Bronchial epithelial cell (primary cell): ENCODE measurements around the gene COL5A1. TPM values are rescaled to one million over a fixed set of nuclear protein-coding genes. Genes with fewer than 3 reads are reported as not detected.
A peak's percentile ranks its signal among the peaks of the same experiment; 100 is the strongest.

Source experiments
- DNase-seq: peaks from one replicate; pipeline ENCODE4 v3.0.0-alpha.2; 2010; ENCODE audit warnings: low read depth
- FAIRE-seq: peaks from 2 replicates; lab custom pipeline; 2011; peaks lifted over from hg19 to GRCh38; lab: Jason Lieb, UNC
- H3K27me3 ChIP-seq: 2 replicates; pipeline ENCODE4 v1.5.1; 2011; ENCODE audit warnings: low read length; ENCODE audit not compliant: control insufficient read depth, insufficient read depth
- H3K36me3 ChIP-seq: 2 replicates; pipeline ENCODE4 v1.5.1; 2011; ENCODE audit warnings: low read length; ENCODE audit not compliant: control insufficient read depth, insufficient read depth
- H3K4me3 ChIP-seq: 2 replicates; pipeline ENCODE4 v1.5.1; 2011; ENCODE audit warnings: mild to moderate bottlenecking, low read depth, low read length, control low read depth
- CTCF ChIP-seq: IDR thresholded peaks from 2 replicates; pipeline ENCODE4 v1.5.1; 2011; ENCODE audit warnings: mild to moderate bottlenecking, moderate library complexity, low read length, control low read depth, inconsistent platforms; ENCODE audit not compliant: insufficient read depth, severe bottlenecking
- total RNA-seq: library from RNA; depleted of rRNA; stranded (reverse); fragments of >200 nt; gene quantifications from 2 replicates; pipeline ENCODE4 v1.2.1, GENCODE V29; 2014

The COL5A1 gene
- total RNA-seq, 1 donor from 2014 or later = 6.3 TPM

GRCh38 chr9:134787601-134788531, 146.3 kb downstream of the COL5A1 start:
- Histone ChIP-seq H3K36me3 (no peaks in the 10 kb centered on the region), H3K27me3 (no peaks in the 10 kb centered on the region), H3K4me3 (no peak overlapping the region)
- DNase-seq (no peak), FAIRE-seq (no peak)
- no peak for TF ChIP-seq CTCF

GRCh38 chr9:134789168-134789567, 147.6 kb downstream of the COL5A1 start:
- no peaks in the 10 kb centered on the region for H3K36me3 ChIP-seq
- FAIRE-seq (no peak), DNase-seq (no peak)
- H3K27me3 ChIP-seq = no peaks in the 10 kb centered on the region
- H3K4me3 ChIP-seq = no peak overlapping the region
- no peak for TF ChIP-seq CTCF

- Histone ChIP-seq H3K4me3 (no peak overlapping the region), H3K36me3 (no peaks in the 10 kb centered on the region), H3K27me3 (no peaks in the 10 kb centered on the region)
- FAIRE-seq = no peak
- TF ChIP-seq CTCF = no peak
- no peak for DNase-seq
These were observed 149.4 kb downstream of the COL5A1 start for GRCh38 chr9:134791009-134791408.

GRCh38 chr9:134792627-134793026, 151.0 kb downstream of the COL5A1 start:
- Histone ChIP-seq H3K4me3 (no peak overlapping the region), H3K36me3 (no peaks in the 10 kb centered on the region), H3K27me3 (no peaks in the 10 kb centered on the region)
- no peak for TF ChIP-seq CTCF
- no peak for DNase-seq
- FAIRE-seq = peak; percentile 98

- Histone ChIP-seq H3K4me3 (no peak overlapping the region), H3K36me3 (no peaks in the 10 kb centered on the region), H3K27me3 (no peaks in the 10 kb centered on the region)
- DNase-seq (no peak), FAIRE-seq (no peak)
- TF ChIP-seq CTCF = no peak
These were observed 151.9 kb downstream of the COL5A1 start for GRCh38 chr9:134793288-134794188.
